Measurements from ENCODE around the gene MGAT4A.

GRCh38 chr2:98623657-98624056, 107.3 kb downstream of the MGAT4A start:
- TF ChIP-seq RAD21 (IDR thresholded peaks at IDR 0.05; ENCODE audit: low read depth) (no peak), TCF12 (IDR thresholded peaks at IDR 0.05; ENCODE audit: low read depth) (no peak), TAF1 (IDR thresholded peaks at IDR 0.05; ENCODE audit: low read depth) (no peak), REST (IDR thresholded peaks at IDR 0.05; ENCODE audit: low read depth) (no peak), NFIC (IDR thresholded peaks at IDR 0.05) (no peak), YY1 (IDR thresholded peaks at IDR 0.05; ENCODE audit: low read depth) (no peak), TEAD4 (IDR thresholded peaks at IDR 0.05) (no peak), CREB1 (IDR thresholded peaks at IDR 0.05; ENCODE audit: low read depth) (no peak), CEBPB (IDR thresholded peaks at IDR 0.05) (no peak), EGR1 (IDR thresholded peaks at IDR 0.05) (no peak), MAX (IDR thresholded peaks at IDR 0.05) (no peak)
